B cell (primary cell): ENCODE measurements around the gene ADAMTS12.

Source experiments
- CTCF ChIP-seq: fragments of 200-600 bp; IDR thresholded peaks from one replicate; pipeline ENCODE4 v1.8.0; 2022; ENCODE audit warnings: antibody characterized with exemption, mild to moderate bottlenecking
- EZH2 ChIP-seq: IDR thresholded peaks from 2 replicates; pipeline ENCODE4 v1.6.1; 2012; ENCODE audit warnings: borderline replicate concordance, low read depth, mild to moderate bottlenecking, moderate library complexity, low read length; ENCODE audit not compliant: insufficient read depth, poor library complexity, severe bottlenecking

- TF ChIP-seq CTCF: no peak
- TF ChIP-seq EZH2: no peak
Observed at GRCh38 chr5:33536802-33537201, 355.0 kb downstream of the ADAMTS12 start.
